ENCODE results near the gene ZRANB1.

Gene ZRANB1

DNA sequence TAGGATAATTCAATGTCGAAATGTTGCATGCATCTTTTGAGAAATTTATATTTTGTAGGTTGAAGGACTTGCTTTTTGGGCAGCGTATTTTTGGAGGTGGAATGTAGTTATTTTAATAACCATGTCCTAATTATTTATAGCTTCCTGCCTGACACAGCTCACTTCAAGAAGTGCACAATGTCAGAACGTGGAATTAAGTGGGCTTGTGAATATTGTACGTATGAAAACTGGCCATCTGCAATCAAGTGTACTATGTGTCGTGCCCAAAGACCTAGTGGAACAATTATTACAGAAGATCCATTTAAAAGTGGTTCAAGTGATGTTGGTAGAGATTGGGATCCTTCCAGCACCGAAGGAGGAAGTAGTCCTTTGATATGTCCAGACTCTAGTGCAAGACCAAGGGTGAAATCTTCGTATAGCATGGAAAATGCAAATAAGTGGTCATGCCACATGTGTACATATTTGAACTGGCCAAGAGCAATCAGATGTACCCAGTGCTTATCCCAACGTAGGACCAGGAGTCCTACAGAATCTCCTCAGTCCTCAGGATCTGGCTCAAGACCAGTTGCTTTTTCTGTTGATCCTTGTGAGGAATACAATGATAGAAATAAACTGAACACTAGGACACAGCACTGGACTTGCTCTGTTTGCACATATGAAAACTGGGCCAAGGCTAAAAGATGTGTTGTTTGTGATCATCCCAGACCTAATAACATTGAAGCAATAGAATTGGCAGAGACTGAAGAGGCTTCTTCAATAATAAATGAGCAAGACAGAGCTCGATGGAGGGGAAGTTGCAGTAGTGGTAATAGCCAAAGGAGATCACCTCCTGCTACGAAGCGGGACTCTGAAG lies 620 bp downstream of the ZRANB1 start:
- Histone ChIP-seq H3K9ac (ENCODE audit: low read depth, low read length) (no peak overlapping the region), H3K9me3 (ENCODE audit: control insufficient read depth, insufficient read depth, low read length) (no peaks in the 10 kb centered on the region), H3K36me3 (ENCODE audit: insufficient read depth, low read length) (no peaks in the 10 kb centered on the region), H3K4me1 (ENCODE audit: insufficient read depth, low read length) (peaks cover 23% of the 10 kb centered on the region)

GRCh38 chr10:124943301-124944092 lies 1.6 kb downstream of the ZRANB1 start:
- Histone ChIP-seq H3K36me3 (ENCODE audit: insufficient read depth, low read length) (no peaks in the 10 kb centered on the region), H3K9me3 (ENCODE audit: control insufficient read depth, insufficient read depth, low read length) (no peaks in the 10 kb centered on the region), H3K4me1 (ENCODE audit: insufficient read depth, low read length) (peaks cover 23% of the 10 kb centered on the region), H3K9ac (ENCODE audit: low read depth, low read length) (no peak overlapping the region)

GRCh38 chr10:124944982-124945381 lies 3.1 kb downstream of the ZRANB1 start:
- no peak overlapping the region for H3K9ac ChIP-seq (ENCODE audit: low read depth, low read length)
- H3K36me3 ChIP-seq (ENCODE audit: insufficient read depth, low read length), result no peaks in the 10 kb centered on the region
- H3K4me1 ChIP-seq (ENCODE audit: insufficient read depth, low read length), result peaks cover 23% of the 10 kb centered on the region
- H3K9me3 ChIP-seq (ENCODE audit: control insufficient read depth, insufficient read depth, low read length), result no peaks in the 10 kb centered on the region

- Histone ChIP-seq H3K9ac (ENCODE audit: low read depth, low read length) (no peak overlapping the region), H3K36me3 (ENCODE audit: insufficient read depth, low read length) (no peaks in the 10 kb centered on the region), H3K9me3 (ENCODE audit: control insufficient read depth, insufficient read depth, low read length) (no peaks in the 10 kb centered on the region), H3K4me1 (ENCODE audit: insufficient read depth, low read length) (peaks cover 24% of the 10 kb centered on the region)
Observed at GRCh38 chr10:124946945-124947344, 5.0 kb downstream of the ZRANB1 start.

- H3K9me3 ChIP-seq (ENCODE audit: control insufficient read depth, insufficient read depth, low read length), result no peaks in the 10 kb centered on the region
- H3K9ac ChIP-seq (ENCODE audit: low read depth, low read length), result no peak overlapping the region
- no peaks in the 10 kb centered on the region for H3K36me3 ChIP-seq (ENCODE audit: insufficient read depth, low read length)
- H3K4me1 ChIP-seq (ENCODE audit: insufficient read depth, low read length), result peaks cover 19% of the 10 kb centered on the region
Observed at GRCh38 chr10:124949543-124949942, 7.6 kb downstream of the ZRANB1 start.

DNA sequence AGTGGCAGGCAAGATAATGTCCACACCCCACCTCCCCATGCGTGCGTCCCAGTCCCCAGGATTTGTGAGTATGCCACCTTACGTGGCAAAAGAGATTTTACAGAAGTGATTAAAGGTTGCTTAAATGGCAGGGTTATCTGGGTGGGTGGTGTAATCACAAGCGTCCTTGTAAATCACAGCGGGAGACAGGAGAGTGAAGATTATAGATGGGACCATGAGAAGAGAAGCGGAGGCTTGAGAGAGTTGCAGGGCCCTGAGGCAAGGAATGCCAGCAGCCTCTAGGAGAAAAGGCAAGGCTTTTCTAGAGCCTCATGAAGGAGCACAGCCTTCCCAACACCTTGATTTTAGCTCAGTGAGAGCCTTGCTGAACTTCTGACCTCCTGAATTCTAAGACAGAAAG lies 10.2 kb downstream of the ZRANB1 start:
- Histone ChIP-seq H3K36me3 (ENCODE audit: insufficient read depth, low read length) (no peaks in the 10 kb centered on the region), H3K9ac (ENCODE audit: low read depth, low read length) (no peak overlapping the region), H3K9me3 (ENCODE audit: control insufficient read depth, insufficient read depth, low read length) (no peaks in the 10 kb centered on the region), H3K4me1 (ENCODE audit: insufficient read depth, low read length) (peaks cover 9% of the 10 kb centered on the region)

- no peaks in the 10 kb centered on the region for H3K36me3 ChIP-seq (ENCODE audit: insufficient read depth, low read length)
Observed at GRCh38 chr10:124953421-124953820, 11.5 kb downstream of the ZRANB1 start.

GRCh38 chr10:124955243-124955642 lies 13.3 kb downstream of the ZRANB1 start:
- no peak overlapping the region for H3K9ac ChIP-seq (ENCODE audit: low read depth, low read length)
- no peaks in the 10 kb centered on the region for H3K36me3 ChIP-seq (ENCODE audit: insufficient read depth, low read length)
- H3K9me3 ChIP-seq (ENCODE audit: control insufficient read depth, insufficient read depth, low read length), result no peaks in the 10 kb centered on the region
- peaks cover 12% of the 10 kb centered on the region for H3K4me1 ChIP-seq (ENCODE audit: insufficient read depth, low read length)

More at GRCh38 chr10:124953421-124953820, 11.5 kb downstream of the ZRANB1 start:
- peaks cover 9% of the 10 kb centered on the region for H3K4me1 ChIP-seq (ENCODE audit: insufficient read depth, low read length)
- no peak overlapping the region for H3K9ac ChIP-seq (ENCODE audit: low read depth, low read length)
- no peaks in the 10 kb centered on the region for H3K9me3 ChIP-seq (ENCODE audit: control insufficient read depth, insufficient read depth, low read length)

DNA sequence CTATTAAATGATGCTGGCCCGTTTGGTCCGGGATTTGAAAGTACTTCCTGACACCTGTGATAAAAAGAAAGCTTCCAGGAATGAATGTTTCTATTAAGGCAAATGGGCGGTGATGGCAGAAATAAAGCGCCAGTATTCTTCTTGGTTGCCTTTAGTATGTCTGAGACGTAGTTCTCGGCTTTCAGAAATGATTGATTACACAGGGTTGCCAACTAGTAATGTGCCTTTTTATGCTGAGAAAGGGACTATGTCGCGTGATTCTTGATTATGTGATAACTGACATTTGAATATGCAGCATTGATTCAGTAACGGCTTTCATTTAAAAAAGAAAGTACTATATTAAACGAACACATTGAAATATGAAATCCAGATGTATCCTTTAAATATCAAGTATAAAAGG lies 13.9 kb downstream of the ZRANB1 start:
- Histone ChIP-seq H3K36me3 (ENCODE audit: insufficient read depth, low read length) (no peaks in the 10 kb centered on the region), H3K9me3 (ENCODE audit: control insufficient read depth, insufficient read depth, low read length) (no peaks in the 10 kb centered on the region), H3K4me1 (ENCODE audit: insufficient read depth, low read length) (peaks cover 12% of the 10 kb centered on the region), H3K9ac (ENCODE audit: low read depth, low read length) (no peak overlapping the region)

- H3K4me1 ChIP-seq (ENCODE audit: insufficient read depth, low read length), result peaks cover 12% of the 10 kb centered on the region
- no peak overlapping the region for H3K9ac ChIP-seq (ENCODE audit: low read depth, low read length)
- H3K9me3 ChIP-seq (ENCODE audit: control insufficient read depth, insufficient read depth, low read length), result no peaks in the 10 kb centered on the region
- no peaks in the 10 kb centered on the region for H3K36me3 ChIP-seq (ENCODE audit: insufficient read depth, low read length)
Observed at GRCh38 chr10:124956764-124957163, 14.8 kb downstream of the ZRANB1 start.

GRCh38 chr10:124957404-124957947 lies 15.6 kb downstream of the ZRANB1 start:
- peaks cover 8% of the 10 kb centered on the region for H3K4me1 ChIP-seq (ENCODE audit: insufficient read depth, low read length)
- no peaks in the 10 kb centered on the region for H3K36me3 ChIP-seq (ENCODE audit: insufficient read depth, low read length)
- H3K9ac ChIP-seq (ENCODE audit: low read depth, low read length), result no peak overlapping the region
- no peaks in the 10 kb centered on the region for H3K9me3 ChIP-seq (ENCODE audit: control insufficient read depth, insufficient read depth, low read length)

GRCh38 chr10:124959564-124959963 lies 17.6 kb downstream of the ZRANB1 start:
- Histone ChIP-seq H3K4me1 (ENCODE audit: insufficient read depth, low read length) (0 out of 2 replicates have a peak, but pooled peaks cover 3% of the 10 kb centered on the region), H3K9me3 (ENCODE audit: control insufficient read depth, insufficient read depth, low read length) (no peaks in the 10 kb centered on the region), H3K36me3 (ENCODE audit: insufficient read depth, low read length) (no peaks in the 10 kb centered on the region), H3K9ac (ENCODE audit: low read depth, low read length) (no peak overlapping the region)

DNA sequence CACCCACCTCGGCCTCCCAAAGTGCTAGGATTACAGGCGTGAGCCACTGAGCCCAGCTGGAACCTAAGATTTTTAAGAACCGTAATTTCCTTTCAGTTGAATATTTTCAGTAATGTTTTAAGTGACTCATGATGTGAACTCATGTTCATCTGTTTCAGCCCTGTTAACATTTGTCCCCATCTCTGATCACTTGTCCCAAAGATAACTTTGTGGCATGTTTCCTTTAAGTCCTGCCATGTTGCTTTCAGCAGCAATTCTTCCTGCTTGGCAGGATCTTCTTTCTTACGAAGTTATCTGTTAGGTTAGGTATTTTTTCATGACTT lies 19.3 kb downstream of the ZRANB1 start:
- no peak overlapping the region for H3K9ac ChIP-seq (ENCODE audit: low read depth, low read length)
- H3K9me3 ChIP-seq (ENCODE audit: control insufficient read depth, insufficient read depth, low read length), result no peaks in the 10 kb centered on the region
- no peaks in the 10 kb centered on the region for H3K36me3 ChIP-seq (ENCODE audit: insufficient read depth, low read length)
- 0 out of 2 replicates have a peak, but pooled peaks cover 3% of the 10 kb centered on the region for H3K4me1 ChIP-seq (ENCODE audit: insufficient read depth, low read length)

GRCh38 chr10:124962421-124962820 lies 20.5 kb downstream of the ZRANB1 start:
- Histone ChIP-seq H3K9me3 (ENCODE audit: control insufficient read depth, insufficient read depth, low read length) (no peaks in the 10 kb centered on the region), H3K36me3 (ENCODE audit: insufficient read depth, low read length) (no peaks in the 10 kb centered on the region), H3K4me1 (ENCODE audit: insufficient read depth, low read length) (0 out of 2 replicates have a peak, but pooled peaks cover 3% of the 10 kb centered on the region), H3K9ac (ENCODE audit: low read depth, low read length) (no peak overlapping the region)
